GM21526 (cell line): ENCODE results near the gene CCNK.

ENCODE experiments used
- ATAC-seq: cut with Tn5 transposase; IDR thresholded peaks from one replicate; pipeline ENCODE4 v1.9.1; 2021; ENCODE audit warnings: moderate library complexity; ENCODE audit not compliant: unreplicated experiment, low FRiP score

Gene CCNK

GRCh38 chr14:99532310-99532709 is 51.1 kb downstream of the CCNK start:
- no peak for ATAC-seq

DNA sequence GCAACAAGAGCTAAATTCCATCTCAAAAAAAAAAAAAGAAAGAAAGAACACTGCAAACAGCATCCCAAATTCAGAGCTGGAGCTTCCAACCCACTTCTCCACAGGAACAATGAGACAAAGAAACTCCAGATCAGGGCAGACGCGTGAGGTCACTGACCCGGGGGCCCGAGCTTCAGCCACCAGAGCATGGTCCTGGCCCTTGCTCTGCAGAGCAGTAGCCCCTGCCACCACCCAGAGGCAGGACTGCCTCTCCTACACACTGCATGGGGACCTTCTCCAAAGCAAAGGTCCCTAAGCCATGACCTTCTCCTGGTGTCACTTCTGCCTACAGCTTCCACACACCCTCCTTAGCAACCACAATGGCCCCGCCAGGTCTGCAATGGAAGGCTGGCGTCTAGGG is 53.1 kb downstream of the CCNK start:
- ATAC-seq, result no peak

- ATAC-seq, result no peak
These were observed 53.7 kb downstream of the CCNK start for GRCh38 chr14:99534863-99535262.

DNA sequence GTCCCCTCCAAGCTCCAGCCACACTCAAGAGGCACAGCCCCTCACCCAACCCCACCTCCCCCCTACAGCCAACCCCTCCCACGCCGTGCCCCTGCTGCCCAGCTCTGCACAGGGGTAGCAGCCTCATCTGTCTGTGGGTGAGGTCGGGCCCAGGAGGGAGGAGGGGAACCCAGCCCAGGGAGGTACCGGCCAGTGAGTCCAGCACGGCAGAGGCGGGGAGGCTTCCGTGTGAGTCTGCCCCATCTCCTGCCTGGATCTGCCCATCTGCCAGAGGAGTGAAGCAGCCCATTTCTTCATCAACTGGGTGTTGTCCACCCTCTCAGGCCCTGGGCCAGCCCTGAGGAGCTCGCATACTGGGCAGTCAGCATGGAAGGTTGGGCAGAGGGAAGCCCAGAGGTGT is 54.2 kb downstream of the CCNK start:
- ATAC-seq, result no peak

GRCh38 chr14:99535908-99536778 is 54.9 kb downstream of the CCNK start:
- no peak for ATAC-seq

GRCh38 chr14:99537399-99537798 is 56.2 kb downstream of the CCNK start:
- ATAC-seq, result no peak

- no peak for ATAC-seq
These were observed 57.1 kb downstream of the CCNK start for GRCh38 chr14:99538275-99538674.

DNA sequence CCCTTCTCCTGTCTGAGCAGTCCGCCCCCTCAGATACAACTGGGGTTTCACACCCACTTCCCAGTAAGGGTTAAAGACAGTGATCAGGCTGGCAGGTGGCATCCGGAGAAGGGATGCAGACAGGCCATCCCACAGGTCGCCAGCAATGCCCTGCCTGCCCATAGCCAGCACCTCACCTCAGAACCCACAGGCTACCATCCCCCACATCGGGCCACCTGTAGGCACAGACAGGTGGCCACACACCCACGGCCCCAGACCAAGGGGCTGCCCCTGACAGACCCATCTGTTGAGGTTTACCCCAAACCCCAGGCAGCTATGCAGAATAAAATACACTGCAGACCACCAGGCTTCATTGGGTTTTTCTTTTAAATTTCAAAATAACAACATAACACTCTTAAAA is 57.5 kb downstream of the CCNK start:
- no peak for ATAC-seq

DNA sequence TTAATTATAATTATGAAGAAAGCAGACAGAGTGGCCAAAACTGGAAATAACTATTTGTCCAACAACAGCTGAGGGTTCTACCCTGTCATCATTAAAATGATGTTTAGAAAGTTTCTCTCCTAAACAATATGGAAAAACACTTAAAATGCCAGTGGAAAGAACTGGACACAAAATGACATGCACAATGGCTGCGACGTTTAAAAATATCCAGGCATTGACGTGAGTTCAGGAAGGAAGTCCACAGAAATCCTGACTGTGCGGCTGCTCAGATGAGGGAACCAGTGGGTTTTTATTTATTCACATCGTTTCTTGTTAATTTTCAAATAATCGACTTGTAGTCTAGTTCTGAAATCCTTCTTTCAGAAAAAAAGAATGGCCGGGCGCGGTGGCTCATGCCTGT is 58.3 kb downstream of the CCNK start:
- no peak for ATAC-seq

- no peak for ATAC-seq
These were observed 59.2 kb downstream of the CCNK start for GRCh38 chr14:99540196-99541032.

DNA sequence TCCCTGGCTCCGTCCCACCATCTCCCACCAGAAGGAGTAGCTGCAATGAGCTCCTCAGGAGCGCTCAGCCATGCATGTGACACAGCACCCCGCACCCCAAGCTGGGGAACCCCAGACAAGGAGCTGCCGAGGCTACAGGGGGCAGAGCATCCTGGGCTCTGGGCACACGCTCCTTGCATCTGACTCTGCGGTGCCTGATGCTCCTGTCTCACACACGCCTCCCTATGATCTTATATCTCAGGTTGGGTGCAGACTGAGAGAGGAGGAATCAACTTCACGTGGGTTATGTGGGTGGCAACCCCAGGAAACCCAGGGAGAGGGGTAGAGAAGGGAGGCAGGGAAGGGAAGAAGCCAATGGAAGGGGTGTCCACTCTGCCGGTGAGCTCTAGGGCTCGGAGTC is 60.0 kb downstream of the CCNK start:
- ATAC-seq, result no peak

DNA sequence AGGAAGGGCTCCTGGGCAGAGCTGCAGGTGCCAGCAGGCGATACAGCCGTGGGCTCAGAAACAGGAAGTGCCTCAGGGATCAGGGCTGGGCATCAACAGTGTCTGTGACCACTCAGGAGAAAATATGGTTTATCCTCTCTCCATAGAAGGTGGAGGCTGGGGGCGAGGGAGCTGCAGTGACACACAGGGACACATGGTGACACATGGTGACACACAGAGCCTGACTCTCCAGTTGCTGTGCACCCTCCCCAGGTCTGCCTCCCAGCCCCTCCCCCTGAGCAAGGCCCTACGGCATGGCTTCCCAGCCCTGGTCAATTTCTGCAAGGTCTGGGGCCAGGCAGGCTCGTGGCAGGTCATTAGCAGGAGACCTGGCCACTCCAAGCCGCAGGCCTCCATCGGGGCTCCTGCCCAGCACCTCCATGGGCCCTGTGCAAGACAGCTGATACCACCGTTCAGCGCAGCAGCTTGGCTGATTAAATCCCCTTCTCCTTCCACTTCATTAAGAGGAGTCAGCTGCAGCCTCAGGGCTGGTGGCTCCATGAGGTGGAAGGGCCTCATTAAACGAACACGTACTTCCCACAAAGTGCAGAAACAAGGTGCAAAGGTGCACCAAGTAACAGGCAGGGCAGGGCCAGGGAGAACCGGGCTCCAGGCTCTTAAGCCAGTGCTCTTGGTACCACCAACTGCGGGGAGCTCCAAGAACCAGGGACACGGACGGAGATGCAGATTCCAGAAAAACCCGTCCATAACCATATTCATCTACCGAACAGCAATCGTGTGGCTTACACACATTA is 60.7 kb downstream of the CCNK start:
- no peak for ATAC-seq

DNA sequence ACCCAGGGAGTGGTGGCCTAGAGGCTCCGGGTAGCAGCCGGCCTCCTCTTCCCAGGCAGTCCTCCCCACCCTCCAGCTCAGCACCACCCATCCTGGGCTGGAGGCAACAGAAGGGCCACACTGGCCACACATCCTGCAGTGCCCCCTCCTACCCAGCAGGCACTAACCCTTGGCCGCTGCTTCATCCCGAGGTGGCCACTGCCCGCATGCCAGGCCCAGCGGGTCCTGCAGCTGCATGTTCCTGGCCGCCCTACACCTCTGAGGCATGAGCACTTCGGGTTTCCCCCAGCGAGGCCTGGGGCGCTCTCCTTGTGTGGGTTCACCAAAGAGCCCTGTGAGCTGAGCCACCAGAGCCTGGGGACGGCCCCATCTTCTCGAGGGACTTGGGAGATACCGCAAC is 61.4 kb downstream of the CCNK start:
- no peak for ATAC-seq

- ATAC-seq, result no peak
These were observed 62.2 kb downstream of the CCNK start for GRCh38 chr14:99543370-99543769.

GRCh38 chr14:99543985-99544384 is 62.8 kb downstream of the CCNK start:
- ATAC-seq, result no peak

GRCh38 chr14:99544991-99545390 is 63.8 kb downstream of the CCNK start:
- ATAC-seq, result no peak

DNA sequence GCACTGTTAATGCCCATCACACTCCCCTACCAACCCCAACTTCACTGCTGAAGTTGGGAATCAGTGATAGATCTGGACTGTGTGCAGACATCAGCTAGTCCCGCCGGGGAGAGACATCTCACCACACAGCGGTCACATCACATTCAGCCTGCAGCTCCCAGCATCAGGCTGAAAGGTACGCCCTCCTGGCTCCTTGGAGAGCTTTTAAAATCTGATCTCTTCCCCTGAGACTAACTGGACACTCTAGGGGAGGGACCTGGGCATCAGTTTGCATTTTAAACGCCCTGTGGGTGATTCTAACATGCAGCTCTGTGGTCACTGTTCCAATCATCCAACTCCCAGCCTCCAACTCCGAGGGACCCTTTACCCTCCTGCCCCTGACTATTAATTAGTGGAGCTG is 64.4 kb downstream of the CCNK start:
- no peak for ATAC-seq

- no peak for ATAC-seq
These were observed 65.1 kb downstream of the CCNK start for GRCh38 chr14:99546234-99546879.

- no peak for ATAC-seq
These were observed 67.0 kb downstream of the CCNK start for GRCh38 chr14:99548255-99548654.

DNA sequence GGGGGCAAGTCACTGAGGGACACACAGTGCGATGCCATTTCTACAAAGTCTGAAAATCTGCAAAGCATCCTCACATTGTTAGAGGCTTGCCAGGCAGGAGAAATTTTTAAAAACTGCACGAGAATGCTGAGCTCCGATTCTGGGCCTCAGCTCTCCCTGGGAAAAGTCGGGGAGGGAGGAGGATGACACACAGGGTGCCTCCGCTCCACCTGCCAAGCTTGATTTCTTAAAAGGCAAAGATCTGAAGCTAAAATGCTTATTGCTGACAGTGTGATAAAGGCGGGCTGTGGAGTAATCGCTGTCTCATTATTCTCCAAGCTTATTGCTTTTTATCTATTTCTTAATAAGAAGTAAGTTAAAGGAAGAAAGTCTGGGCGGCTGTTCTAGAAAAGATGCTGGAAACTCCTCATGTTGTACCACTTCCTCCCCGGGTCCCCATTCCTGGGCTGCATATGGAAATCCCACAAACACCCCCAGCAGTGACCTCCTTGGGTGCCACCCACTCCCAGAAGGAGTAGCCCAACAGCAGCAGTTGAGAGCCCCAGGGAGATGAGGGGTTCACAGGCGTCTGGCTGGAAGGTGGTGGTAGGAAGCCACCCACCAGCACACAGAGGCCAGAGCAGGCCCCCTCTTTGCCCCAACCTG is 67.8 kb downstream of the CCNK start:
- ATAC-seq, result no peak
